Spinal cord (tissue), 10 donors: Measurements from ENCODE around the gene SF1. TPM values are rescaled to one million over a fixed set of nuclear protein-coding genes. Genes with fewer than 3 reads are reported as not detected.
"Not testable (repeated sequence)": the region's sequence is repeated elsewhere in the genome, so short reads cannot be mapped to it uniquely, and the experiment has no call there.

Source experiments
- DNase-seq, 6 donors: peaks; one replicate each; pipeline versions ENCODE4 v3.0.0 to v3.0.0-alpha.2; 2013 to 2015; ENCODE audit warnings: low spot score in 6 of 6, low read depth in 4 of 6
- H3K27ac ChIP-seq: one replicate; pipeline ENCODE4 v1.5.1; 2013; ENCODE audit warnings: low read depth, low read length, control low read depth
- H3K27me3 ChIP-seq: one replicate; pipeline ENCODE4 v1.6.1; 2013; ENCODE audit warnings: low read length; ENCODE audit not compliant: control insufficient read depth, insufficient read depth
- H3K36me3 ChIP-seq: one replicate; pipeline ENCODE4 v1.6.1; 2013; ENCODE audit warnings: low read length; ENCODE audit not compliant: control insufficient read depth, insufficient read depth
- H3K4me1 ChIP-seq: one replicate; pipeline ENCODE4 v1.6.1; 2013; ENCODE audit warnings: low read length; ENCODE audit not compliant: control insufficient read depth, insufficient read depth
- H3K4me3 ChIP-seq: one replicate; pipeline ENCODE4 v1.5.1; 2013; ENCODE audit warnings: low read depth, low read length, control low read depth
- H3K9me3 ChIP-seq: one replicate; pipeline ENCODE4 v1.6.1; 2013; ENCODE audit warnings: low read length; ENCODE audit not compliant: control insufficient read depth, insufficient read depth
- WGBS: methylation state at CpG from one replicate; pipeline ENCODE4 v1.1.5; 2013; ENCODE audit warnings: missing lambda C conversion rate; ENCODE audit not compliant: insufficient coverage; 5-methylcytosine and 5-hydroxymethylcytosine counted together
- long read RNA-seq, 4 donors: transcript quantifications; one replicate each; lab custom pipeline, GENCODE V29; 2026
- polyA plus RNA-seq, 2 donors: library from polyadenylated mRNA; unstranded; fragments of 120-200 nt; gene quantifications; one replicate each; pipeline ENCODE4 v1.2.1, GENCODE V29; 2013; ENCODE audit not compliant: insufficient read length in 2 of 2
- total RNA-seq, 2 donors: library from RNA; depleted of rRNA in 1 of 2; stranded (reverse); fragments of 120-200 nt in 1 of 2; fragments of >200 nt in 1 of 2; gene quantifications; one replicate each; pipeline versions ENCODE4 v1.2.3 to v1.2.4, GENCODE V29; 2013 to 2014
- donor health status: healthy.

SF1 gene, protein sequence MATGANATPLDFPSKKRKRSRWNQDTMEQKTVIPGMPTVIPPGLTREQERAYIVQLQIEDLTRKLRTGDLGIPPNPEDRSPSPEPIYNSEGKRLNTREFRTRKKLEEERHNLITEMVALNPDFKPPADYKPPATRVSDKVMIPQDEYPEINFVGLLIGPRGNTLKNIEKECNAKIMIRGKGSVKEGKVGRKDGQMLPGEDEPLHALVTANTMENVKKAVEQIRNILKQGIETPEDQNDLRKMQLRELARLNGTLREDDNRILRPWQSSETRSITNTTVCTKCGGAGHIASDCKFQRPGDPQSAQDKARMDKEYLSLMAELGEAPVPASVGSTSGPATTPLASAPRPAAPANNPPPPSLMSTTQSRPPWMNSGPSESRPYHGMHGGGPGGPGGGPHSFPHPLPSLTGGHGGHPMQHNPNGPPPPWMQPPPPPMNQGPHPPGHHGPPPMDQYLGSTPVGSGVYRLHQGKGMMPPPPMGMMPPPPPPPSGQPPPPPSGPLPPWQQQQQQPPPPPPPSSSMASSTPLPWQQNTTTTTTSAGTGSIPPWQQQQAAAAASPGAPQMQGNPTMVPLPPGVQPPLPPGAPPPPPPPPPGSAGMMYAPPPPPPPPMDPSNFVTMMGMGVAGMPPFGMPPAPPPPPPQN
- total RNA-seq (100 to 1,000 TPM; 102 to 118 TPM), polyA plus RNA-seq (100 to 1,000 TPM; 286 to 377 TPM)
- long read RNA-seq, donor 1, transcript SF1-201 (13 exons, 2,850 nt): minor isoform, 6 of 59 reads
- long read RNA-seq, donor 1, transcript SF1-204 (13 exons, 3,470 nt): minor isoform, 6 of 59 reads
- long read RNA-seq, donor 1, transcript SF1-212 (2 exons, 983 nt): major isoform, 11 of 59 reads
- long read RNA-seq, donor 1, partial matches to known transcripts: 32 of 59 reads
- long read RNA-seq, donor 1, other reads (novel, unspliced or antisense): 0 of 59 reads
- long read RNA-seq, donor 2, partial matches to known transcripts: 33 of 40 reads
- long read RNA-seq, donor 2, other reads (novel, unspliced or antisense): 0 of 40 reads
- long read RNA-seq, donor 3, transcript SF1-212 (2 exons, 983 nt): minor isoform, 5 of 61 reads
- long read RNA-seq, donor 3, transcript SF1-214 (3 exons, 802 nt): major isoform, 6 of 61 reads
- long read RNA-seq, donor 3, partial matches to known transcripts: 46 of 61 reads
- long read RNA-seq, donor 3, other reads (novel, unspliced or antisense): 0 of 61 reads
- long read RNA-seq, donor 4, transcript SF1-212 (2 exons, 983 nt): major isoform, 13 of 61 reads
- long read RNA-seq, donor 4, partial matches to known transcripts: 38 of 61 reads
- long read RNA-seq, donor 4, other reads (novel, unspliced or antisense): 0 of 61 reads

DNA sequence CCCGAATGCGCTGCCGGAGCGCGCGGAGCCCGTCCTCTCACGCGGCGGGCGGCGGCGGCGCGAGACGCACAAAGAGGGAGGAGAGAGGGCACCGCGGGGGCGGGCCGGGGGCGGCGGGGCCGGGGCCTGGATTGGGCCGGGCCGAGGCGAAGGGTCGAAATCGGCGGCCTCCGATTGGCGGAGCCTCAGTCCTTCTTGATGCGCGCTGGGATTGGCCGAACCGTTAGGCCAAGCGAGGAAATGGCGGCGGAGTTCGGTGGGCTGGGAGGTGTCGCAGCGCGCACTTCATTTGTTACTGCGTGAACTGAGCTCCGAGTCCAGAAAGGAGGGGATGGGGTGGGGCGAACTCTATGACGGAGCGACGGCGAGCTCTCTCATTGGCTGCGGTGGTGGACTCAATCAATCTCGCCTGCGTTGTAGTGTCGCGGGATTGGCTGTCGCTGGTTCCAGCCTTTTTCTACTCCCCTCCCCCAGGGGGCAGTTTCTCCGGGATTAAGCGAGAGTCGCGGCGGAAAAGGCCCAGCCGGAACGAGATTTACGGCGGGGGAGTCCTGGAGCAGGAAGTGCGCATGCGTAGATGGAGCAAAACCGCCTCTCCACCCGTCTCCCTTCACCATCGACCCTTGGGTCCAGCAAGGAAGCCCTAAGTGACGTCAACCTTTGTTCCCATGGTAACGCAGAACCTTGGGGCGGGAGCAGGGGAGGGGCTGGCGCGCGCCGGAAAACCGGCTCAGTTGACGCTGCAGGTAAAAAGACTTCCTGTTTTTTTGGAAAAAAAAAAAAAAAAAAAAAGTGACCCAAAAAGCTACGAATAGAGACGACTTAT, at the start of gene SF1:
TSS of gene SF1 (minus strand) at position 70 of the 826 bp plus-strand sequence. CDS start 150 bp downstream, outside the sequence.
- 0% methylated on average over 70 of the region's 80 CpGs for WGBS

DNA sequence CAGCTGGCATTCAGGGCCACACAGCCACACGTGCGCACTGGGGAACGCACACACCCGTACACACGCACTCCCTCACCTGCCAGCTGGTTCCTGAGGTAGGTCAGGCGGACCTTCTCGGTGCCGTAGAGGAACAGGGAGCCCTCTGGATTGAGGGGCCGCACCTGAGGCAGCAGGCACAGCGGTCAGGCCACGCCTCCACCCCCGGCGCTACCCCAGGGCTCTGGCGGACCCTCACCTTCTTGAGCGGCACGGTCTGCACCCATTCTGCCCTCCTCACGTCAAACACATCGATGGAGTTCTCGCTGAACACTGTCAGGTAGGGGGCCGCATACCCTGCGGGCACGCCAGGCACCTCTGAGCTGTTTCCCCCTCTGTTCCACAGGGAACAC, 49.1 kb upstream of the SF1 start:
- DNase-seq: no peak
- Histone ChIP-seq H3K4me3 (no peak overlapping the region), H3K4me1 (peaks cover 24% of the 10 kb centered on the region), H3K27me3 (no peaks in the 10 kb centered on the region), H3K27ac (no peak overlapping the region), H3K9me3 (no peaks in the 10 kb centered on the region), H3K36me3 (peaks cover 7% of the 10 kb centered on the region)
- 89% methylated on average over 22 of the region's 22 CpGs for WGBS

More for the DNA sequence above, at the start of gene SF1:
- Histone ChIP-seq H3K4me3 (peak within 1 kb of the TSS; percentile 75), H3K4me1 (peaks cover 8% of the 10 kb centered on the region), H3K36me3 (peaks cover 27% of the 10 kb centered on the region), H3K27me3 (no peaks in the 10 kb centered on the region), H3K9me3 (no peaks in the 10 kb centered on the region), H3K27ac (peak within 1 kb of the TSS; percentile 94)
- peak; percentile 99 to 100 (median 100) for DNase-seq

DNA sequence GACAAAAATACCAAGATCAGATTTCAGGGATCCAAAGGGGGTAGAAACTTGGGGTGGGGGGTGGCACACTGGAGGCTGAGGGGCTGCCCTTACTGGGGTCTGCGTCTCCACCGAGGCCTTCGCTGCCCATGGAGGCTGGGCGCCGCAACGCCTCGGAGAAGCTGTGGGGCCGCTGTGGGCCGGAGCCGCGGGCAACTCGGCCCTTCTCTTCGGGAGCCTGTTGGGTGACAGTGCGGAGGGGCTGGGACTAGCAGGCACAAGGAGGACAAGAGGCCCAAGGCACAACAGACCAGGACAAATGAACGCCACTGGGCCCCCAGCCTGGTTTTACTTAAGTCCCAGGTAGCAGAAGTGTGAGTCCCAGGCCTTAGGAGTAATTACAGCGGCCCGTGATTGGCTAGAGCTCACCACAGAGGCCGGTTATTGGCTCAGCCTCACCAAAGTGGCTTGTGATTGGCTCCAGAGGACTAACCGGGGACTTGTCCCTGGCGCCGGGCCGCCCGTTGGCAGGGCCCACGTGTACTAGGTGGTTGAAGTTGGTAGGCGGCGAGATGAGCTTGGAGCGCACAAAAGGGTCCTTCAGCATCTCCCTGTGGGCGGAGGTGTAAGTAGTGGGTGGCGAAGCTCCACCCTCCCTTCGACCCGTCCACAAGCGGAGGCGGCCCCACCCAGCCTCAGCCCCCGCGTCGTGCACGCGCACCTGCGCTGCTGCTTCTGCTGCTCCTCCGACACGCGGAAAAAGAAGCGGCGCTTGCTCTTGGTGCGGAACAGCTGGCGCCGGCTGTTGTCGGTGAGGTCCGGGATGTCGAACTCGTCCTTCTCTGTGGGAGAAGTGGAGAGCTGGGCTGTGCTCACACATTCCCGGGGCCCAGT, 48.5 kb upstream of the SF1 start:
- H3K9me3 ChIP-seq: no peaks in the 10 kb centered on the region
- peaks cover 4% of the 10 kb centered on the region for H3K36me3 ChIP-seq
- no peak overlapping the region for H3K27ac ChIP-seq
- WGBS: 77% methylated on average over 52 of the region's 52 CpGs
- H3K27me3 ChIP-seq: no peaks in the 10 kb centered on the region
- peaks cover 25% of the 10 kb centered on the region for H3K4me1 ChIP-seq
- no peak overlapping the region for H3K4me3 ChIP-seq
- DNase-seq: peak in 1 of 6 donors; percentile 41

DNA sequence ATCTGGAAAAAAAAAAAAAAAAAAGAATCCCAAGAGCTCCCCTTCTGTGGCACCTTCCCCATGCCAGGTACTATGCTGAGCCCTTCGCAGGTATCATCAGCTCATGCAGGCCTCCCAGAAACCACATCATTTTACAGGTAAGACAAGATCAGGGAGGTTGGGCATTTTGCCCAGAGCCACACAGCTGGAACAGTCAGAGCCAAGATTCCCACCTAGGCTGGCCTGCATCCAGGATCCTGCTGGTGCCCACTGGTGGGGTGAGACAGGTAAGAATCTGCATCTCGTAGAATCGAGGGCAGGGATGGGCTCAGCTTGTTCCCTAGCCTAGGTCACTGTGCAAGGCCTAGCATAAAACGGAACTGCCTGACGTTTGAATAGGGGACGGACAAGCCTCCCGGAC, 47.7 kb upstream of the SF1 start:
- H3K9me3 ChIP-seq: no peaks in the 10 kb centered on the region
- peaks cover 4% of the 10 kb centered on the region for H3K36me3 ChIP-seq
- peaks cover 20% of the 10 kb centered on the region for H3K4me1 ChIP-seq
- H3K4me3 ChIP-seq: no peak overlapping the region
- H3K27me3 ChIP-seq: no peaks in the 10 kb centered on the region
- H3K27ac ChIP-seq: no peak overlapping the region
- no peak for DNase-seq
- 89% methylated on average over 6 of the region's 7 CpGs for WGBS

DNA sequence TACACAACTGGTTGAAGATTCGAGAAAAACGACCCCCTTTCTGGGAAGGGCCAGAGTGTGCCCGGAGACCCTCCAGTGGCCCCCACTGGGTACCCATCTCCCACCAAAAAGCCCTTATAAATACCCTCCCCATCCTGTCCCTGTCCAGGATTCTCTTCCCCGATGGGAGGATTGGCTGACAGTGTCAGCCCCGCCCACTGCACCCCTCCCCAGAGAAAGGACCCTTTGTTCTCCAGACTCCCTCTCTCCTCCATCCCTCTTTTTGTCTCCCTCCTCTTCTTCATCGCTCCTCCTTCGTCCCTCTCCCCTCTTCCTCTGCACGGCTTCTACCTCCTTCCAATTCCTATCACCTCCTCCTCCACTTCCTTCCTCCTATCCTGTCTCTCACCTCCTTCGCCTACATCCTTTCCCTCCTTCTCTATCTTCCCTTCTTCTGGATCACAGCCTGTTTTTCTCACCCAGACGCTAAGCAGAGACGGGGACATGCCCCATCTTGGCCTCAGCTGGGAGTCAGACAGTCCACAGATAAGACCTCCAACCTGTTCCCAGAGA, 45.3 kb upstream of the SF1 start:
- no peak overlapping the region for H3K27ac ChIP-seq
- H3K4me3 ChIP-seq: no peak overlapping the region
- H3K36me3 ChIP-seq: no peaks in the 10 kb centered on the region
- H3K4me1 ChIP-seq: peaks cover 17% of the 10 kb centered on the region
- H3K9me3 ChIP-seq: no peaks in the 10 kb centered on the region
- no peak for DNase-seq
- H3K27me3 ChIP-seq: no peaks in the 10 kb centered on the region
- 66% methylated on average over 11 of the region's 11 CpGs for WGBS

DNA sequence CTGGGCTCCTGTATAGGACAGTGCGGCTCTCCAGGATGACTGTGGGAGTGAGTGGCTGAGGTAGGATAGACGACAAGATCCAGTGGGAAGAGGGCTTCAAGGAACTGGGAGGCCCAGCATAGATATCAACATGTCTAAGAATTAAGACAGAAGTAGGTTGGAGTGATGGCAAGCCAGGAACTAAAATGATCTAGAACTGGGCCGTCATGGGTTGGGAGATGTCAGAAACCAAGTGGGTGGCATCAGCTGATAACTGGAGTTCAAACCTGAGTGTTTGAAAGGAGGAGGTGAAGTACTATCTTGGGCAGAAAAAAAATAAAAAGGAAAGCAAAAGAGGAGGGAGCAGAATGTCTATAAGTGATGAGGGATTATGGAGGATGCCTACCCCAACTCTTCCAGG, 39.1 kb upstream of the SF1 start:
- H3K27me3 ChIP-seq: no peaks in the 10 kb centered on the region
- no peak overlapping the region for H3K27ac ChIP-seq
- no peak for DNase-seq
- no peaks in the 10 kb centered on the region for H3K9me3 ChIP-seq
- 86% methylated on average over 3 of the region's 3 CpGs for WGBS
- peaks cover 4% of the 10 kb centered on the region for H3K4me1 ChIP-seq
- no peak overlapping the region for H3K4me3 ChIP-seq
- H3K36me3 ChIP-seq: no peaks in the 10 kb centered on the region

DNA sequence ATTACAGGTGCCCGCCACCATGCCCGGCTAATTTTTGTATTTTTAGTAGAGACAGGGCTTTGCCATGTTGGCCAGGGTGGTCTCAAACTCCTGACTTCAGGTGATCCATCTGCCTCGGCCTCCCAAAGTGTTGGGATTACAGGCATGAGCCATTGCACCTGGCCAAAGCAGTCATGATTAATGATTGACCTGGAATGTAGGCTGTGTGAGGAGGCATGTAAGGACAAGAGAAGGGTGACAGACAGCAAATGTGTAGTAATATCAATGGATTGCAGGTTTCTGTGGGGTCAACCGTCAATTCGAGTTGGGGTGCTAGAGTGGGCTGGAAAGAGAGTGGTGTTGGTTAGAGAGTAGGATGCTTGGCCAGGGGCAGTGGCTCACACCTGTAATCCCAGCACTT, 37.1 kb upstream of the SF1 start:
- H3K9me3 ChIP-seq, H3K4me3 ChIP-seq, H3K36me3 ChIP-seq, DNase-seq, H3K27ac ChIP-seq, H3K4me1 ChIP-seq, H3K27me3 ChIP-seq: not testable (repeated sequence)
- WGBS: 90% methylated on average over 5 of the region's 5 CpGs

DNA sequence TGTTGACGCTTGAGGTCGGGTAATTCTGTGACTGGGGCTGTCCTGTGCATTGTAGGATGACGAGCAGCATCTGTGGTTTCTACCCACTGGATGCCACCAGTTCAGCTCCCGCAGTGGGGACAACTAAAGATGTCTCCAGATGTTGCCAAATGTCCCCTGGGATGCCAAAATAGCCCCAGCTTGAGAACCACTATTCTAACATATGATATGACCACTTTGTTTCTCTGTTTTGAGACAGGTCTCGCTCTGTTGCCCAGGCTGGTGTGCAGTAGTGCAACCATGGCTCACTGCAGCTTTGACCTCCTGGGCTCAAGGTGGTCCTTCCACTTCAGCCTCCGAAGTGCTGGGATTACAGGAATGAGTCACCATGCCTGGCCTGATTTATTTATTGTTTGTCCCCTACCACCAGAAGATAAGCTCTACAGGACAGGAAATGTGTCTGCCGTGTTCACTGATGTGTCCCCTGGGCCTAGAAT, 36.4 kb upstream of the SF1 start:
- Histone ChIP-seq H3K4me1 (peaks cover 4% of the 10 kb centered on the region), H3K36me3 (no peaks in the 10 kb centered on the region), H3K4me3 (no peak overlapping the region), H3K27me3 (no peaks in the 10 kb centered on the region), H3K9me3 (no peaks in the 10 kb centered on the region), H3K27ac (no peak overlapping the region)
- 74% methylated on average over 6 of the region's 7 CpGs for WGBS
- DNase-seq: no peak
